Suprapubic skin (tissue), 4 donors: ENCODE data around the gene PPP4R2. TPM values are rescaled to one million over a fixed set of nuclear protein-coding genes. Genes with fewer than 3 reads are reported as not detected.

Experiments used
- DNase-seq, 2 donors: peaks; one replicate each; pipeline ENCODE4 v3.0.0-alpha.2; 2019; ENCODE audit warnings: low spot score in 2 of 2
- H3K27ac ChIP-seq: fragments of 200-600 bp; sonication (generic); one replicate; pipeline ENCODE4 v1.5.1; 2019
- H3K27me3 ChIP-seq: fragments of 200-600 bp; sonication (generic); one replicate; pipeline ENCODE4 v1.5.1; 2019
- H3K36me3 ChIP-seq: fragments of 200-600 bp; sonication (generic); one replicate; pipeline ENCODE4 v1.5.1; 2019
- H3K4me1 ChIP-seq: fragments of 200-600 bp; sonication (generic); one replicate; pipeline ENCODE4 v1.5.1; 2019
- H3K4me3 ChIP-seq: fragments of 200-600 bp; sonication (generic); one replicate; pipeline ENCODE4 v1.5.1; 2019; ENCODE audit warnings: mild to moderate bottlenecking
- H3K9me3 ChIP-seq: fragments of 200-600 bp; sonication (generic); one replicate; pipeline ENCODE4 v1.5.1; 2019
- CTCF ChIP-seq, 2 donors: fragments of 200-600 bp in 1 of 2; fragments of 450-650 bp in 1 of 2; sonication (generic) in 1 of 2; IDR thresholded peaks; one replicate each; pipeline ENCODE4 v1.5.1; 2016 to 2019; ENCODE audit warnings: antibody characterized with exemption in 2 of 2, mild to moderate bottlenecking in 1 of 2, moderate library complexity in 1 of 2
- EP300 ChIP-seq: sonication (generic); formaldehyde crosslinking; IDR thresholded peaks from one replicate; pipeline ENCODE4 v1.6.1; 2017; ENCODE audit warnings: antibody characterized with exemption
- POLR2A ChIP-seq, 2 donors: fragments of 450-650 bp; IDR thresholded peaks; one replicate each; pipeline ENCODE4 v1.6.1; 2017; ENCODE audit warnings: antibody characterized with exemption in 2 of 2, mild to moderate bottlenecking in 2 of 2, moderate library complexity in 2 of 2
- POLR2AphosphoS5 ChIP-seq, 3 donors: sonication (generic); formaldehyde crosslinking; IDR thresholded peaks; one replicate each; pipeline ENCODE4 v1.6.1; 2017; ENCODE audit warnings: antibody characterized with exemption in 3 of 3
- WGBS: methylation state at CpG from one replicate; pipeline ENCODE4 v1.1.5; 2018; 5-methylcytosine and 5-hydroxymethylcytosine counted together
- total RNA-seq, 4 donors: library from RNA; depleted of rRNA; stranded (reverse); fragments of >200 nt; gene quantifications; one replicate each; pipeline ENCODE4 v1.1.0, GENCODE V29; 2016

PPP4R2 gene
- total RNA-seq, 4 donors from 2014 or later: 24.4 to 46.3 (median 36.6) TPM

GRCh38 chr3:72960812-72961518 lies 35.6 kb upstream of the PPP4R2 start:
- Histone ChIP-seq H3K27me3 (no peaks in the 10 kb centered on the region), H3K4me1 (peaks cover 5% of the 10 kb centered on the region), H3K36me3 (no peaks in the 10 kb centered on the region), H3K4me3 (no peak overlapping the region), H3K9me3 (no peaks in the 10 kb centered on the region), H3K27ac (no peak overlapping the region)
- TF ChIP-seq POLR2A (IDR thresholded peaks at IDR 0.05) (no peak), POLR2AphosphoS5 (IDR thresholded peaks at IDR 0.05) (no peak), EP300 (no peak), CTCF (IDR thresholded peaks at IDR 0.05) (no peak)
- DNase-seq: no peak
- 49% methylated on average over 7 of the region's 7 CpGs for WGBS

- Histone ChIP-seq H3K4me3 (no peak overlapping the region), H3K36me3 (no peaks in the 10 kb centered on the region), H3K9me3 (no peaks in the 10 kb centered on the region), H3K4me1 (peaks cover 5% of the 10 kb centered on the region), H3K27ac (no peak overlapping the region), H3K27me3 (no peaks in the 10 kb centered on the region)
- DNase-seq: no peak
- WGBS: 83% methylated on average over 4 of the region's 4 CpGs
- TF ChIP-seq POLR2AphosphoS5 (IDR thresholded peaks at IDR 0.05) (no peak), EP300 (no peak), CTCF (IDR thresholded peaks at IDR 0.05) (no peak), POLR2A (IDR thresholded peaks at IDR 0.05) (no peak)
These were observed 34.9 kb upstream of the PPP4R2 start for GRCh38 chr3:72961752-72962151.

- H3K27ac ChIP-seq: no peak overlapping the region
- H3K9me3 ChIP-seq: no peaks in the 10 kb centered on the region
- no peak overlapping the region for H3K4me3 ChIP-seq
- no peak for DNase-seq
- peaks cover 5% of the 10 kb centered on the region for H3K4me1 ChIP-seq
- TF ChIP-seq POLR2AphosphoS5 (IDR thresholded peaks at IDR 0.05) (no peak), POLR2A (IDR thresholded peaks at IDR 0.05) (no peak)
- H3K36me3 ChIP-seq: no peaks in the 10 kb centered on the region
- H3K27me3 ChIP-seq: no peaks in the 10 kb centered on the region
These were observed 34.3 kb upstream of the PPP4R2 start for GRCh38 chr3:72962317-72962716.

DNA sequence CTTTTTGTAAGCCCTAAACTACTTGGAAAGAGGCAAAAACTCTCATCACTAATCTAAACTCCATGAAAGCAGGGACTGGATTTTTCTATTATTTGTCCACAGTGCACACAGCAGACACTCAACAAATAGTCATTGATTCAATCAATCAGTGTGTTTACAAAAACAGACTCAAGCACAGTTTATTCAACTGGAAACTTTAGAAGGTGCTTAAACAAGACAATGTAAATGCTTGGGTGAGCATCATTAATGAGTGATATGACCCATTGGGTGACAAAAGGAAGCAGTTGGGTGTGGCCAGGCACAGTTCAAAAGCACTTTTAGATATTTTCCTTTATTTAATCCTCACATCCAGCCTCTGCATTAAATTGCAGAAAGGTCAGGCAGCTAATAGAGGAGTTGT lies 32.0 kb upstream of the PPP4R2 start:
- TF ChIP-seq EP300 (no peak), POLR2AphosphoS5 (IDR thresholded peaks at IDR 0.05) (no peak), CTCF (IDR thresholded peaks at IDR 0.05) (no peak), POLR2A (IDR thresholded peaks at IDR 0.05) (no peak)
- peaks cover 5% of the 10 kb centered on the region for H3K4me1 ChIP-seq
- H3K36me3 ChIP-seq: no peaks in the 10 kb centered on the region
- no peak overlapping the region for H3K27ac ChIP-seq
- DNase-seq: no peak
- H3K9me3 ChIP-seq: no peaks in the 10 kb centered on the region
- no peak overlapping the region for H3K4me3 ChIP-seq
- H3K27me3 ChIP-seq: no peaks in the 10 kb centered on the region

DNA sequence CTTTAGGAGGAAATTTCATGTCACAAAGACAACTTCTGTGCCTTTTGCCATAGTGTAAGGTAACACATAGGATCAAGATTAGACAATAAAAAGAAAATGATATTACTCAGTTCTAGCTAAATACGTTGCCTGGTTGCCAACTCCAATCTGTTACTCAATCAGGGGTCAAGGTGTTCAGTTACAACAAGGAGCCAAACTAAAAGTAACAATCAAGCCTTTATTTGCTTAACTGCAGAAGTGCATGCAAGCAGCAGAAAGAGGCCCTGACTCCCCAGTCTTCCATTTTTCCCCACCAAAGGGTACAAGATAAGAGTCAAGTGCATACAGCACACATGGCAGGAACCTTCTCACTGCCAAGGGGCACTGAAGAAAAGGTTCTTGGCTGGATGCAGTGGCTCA lies 28.3 kb upstream of the PPP4R2 start:
- DNase-seq: no peak
- H3K4me3 ChIP-seq: no peak overlapping the region
- H3K36me3 ChIP-seq: no peaks in the 10 kb centered on the region
- H3K27ac ChIP-seq: no peak overlapping the region
- TF ChIP-seq CTCF (IDR thresholded peaks at IDR 0.05) (no peak), POLR2AphosphoS5 (IDR thresholded peaks at IDR 0.05) (no peak), EP300 (no peak), POLR2A (IDR thresholded peaks at IDR 0.05) (no peak)
- H3K9me3 ChIP-seq: no peaks in the 10 kb centered on the region
- no peaks in the 10 kb centered on the region for H3K4me1 ChIP-seq
- 79% methylated on average over 1 of the region's 1 CpG for WGBS
- H3K27me3 ChIP-seq: no peaks in the 10 kb centered on the region

DNA sequence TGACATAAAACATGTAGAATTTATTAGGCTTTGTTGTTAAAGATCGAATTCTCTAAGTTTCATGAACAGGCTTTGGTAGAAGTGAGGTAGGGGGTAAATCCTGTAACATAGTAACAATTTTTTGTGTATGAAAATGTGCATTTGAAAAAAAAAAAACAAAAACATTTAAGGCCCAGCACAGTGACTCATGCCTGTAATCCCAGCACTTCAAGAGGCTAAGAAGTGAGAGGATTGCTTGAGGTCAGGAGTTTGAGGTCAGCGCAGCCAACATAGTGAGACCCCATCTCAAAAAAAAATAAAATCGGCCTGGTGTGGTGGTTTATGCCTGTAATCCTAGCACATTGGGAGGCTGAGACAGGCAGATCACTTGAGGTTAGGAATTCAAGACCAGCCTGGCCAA lies 26.8 kb upstream of the PPP4R2 start:
- DNase-seq: no peak
- TF ChIP-seq CTCF (IDR thresholded peaks at IDR 0.05): no peak
- no peak for TF ChIP-seq POLR2AphosphoS5 (IDR thresholded peaks at IDR 0.05)
- no peaks in the 10 kb centered on the region for H3K4me1 ChIP-seq
- 87% methylated on average over 3 of the region's 3 CpGs for WGBS
- no peaks in the 10 kb centered on the region for H3K36me3 ChIP-seq
- no peak overlapping the region for H3K27ac ChIP-seq
- no peak overlapping the region for H3K4me3 ChIP-seq
- H3K27me3 ChIP-seq: no peaks in the 10 kb centered on the region
- H3K9me3 ChIP-seq: no peaks in the 10 kb centered on the region
